Chondrocyte (in vitro differentiated cells): Measurements from ENCODE around the gene GAL3ST2. TPM values are rescaled to one million over a fixed set of nuclear protein-coding genes. Genes with fewer than 3 reads are reported as not detected.
A peak's percentile ranks its signal among the peaks of the same experiment; 100 is the strongest.
"Not testable (repeated sequence)": the region's sequence is repeated elsewhere in the genome, so short reads cannot be mapped to it uniquely, and the experiment has no call there.

Source experiments
- DNase-seq: peaks from one replicate; pipeline ENCODE4 v3.0.0; 2021; ENCODE audit warnings: mixed read lengths, low spot score
- H3K27ac Mint-ChIP-seq: one replicate; pipeline ENCODE4 v1.8.0; 2021; ENCODE audit warnings: mild to moderate bottlenecking, moderate library complexity, mixed read lengths; ENCODE audit not compliant: unreplicated experiment
- H3K27me3 Mint-ChIP-seq: 2 replicates; pipeline ENCODE4 v1.8.0; 2021; ENCODE audit warnings: low read depth, mixed read lengths
- H3K36me3 Mint-ChIP-seq: 2 replicates; pipeline ENCODE4 v1.8.0; 2021; ENCODE audit warnings: low read depth, mixed read lengths
- H3K4me1 Mint-ChIP-seq: 2 replicates; pipeline ENCODE4 v1.8.0; 2021; ENCODE audit warnings: low read depth, mild to moderate bottlenecking, mixed read lengths
- H3K4me3 Mint-ChIP-seq: one replicate; pipeline ENCODE4 v1.8.0; 2021; ENCODE audit warnings: mild to moderate bottlenecking, moderate library complexity, mixed read lengths; ENCODE audit not compliant: unreplicated experiment
- H3K9me3 Mint-ChIP-seq: 2 replicates; pipeline ENCODE4 v1.8.0; 2021; ENCODE audit warnings: low read depth, mixed read lengths
- CTCF ChIP-seq: fragments of 200-600 bp; sonication (generic); IDR thresholded peaks from 2 replicates; pipeline ENCODE4 v1.5.0; 2021; ENCODE audit warnings: antibody characterized with exemption, mild to moderate bottlenecking, moderate library complexity
- total RNA-seq: library from RNA; stranded (reverse); gene quantifications from 3 replicates; pipeline ENCODE4 v1.2.1, GENCODE V29; 2021

GAL3ST2 gene
- total RNA-seq, 1 donor from 2014 or later, result 0.52 TPM

- DNase-seq, result no peak
- no peaks in the 10 kb centered on the region for H3K9me3 Mint-ChIP-seq
- no peak for TF ChIP-seq CTCF
- H3K36me3 Mint-ChIP-seq, result no peaks in the 10 kb centered on the region
- peaks cover 4% of the 10 kb centered on the region for H3K4me1 Mint-ChIP-seq
- no peak overlapping the region for H3K27ac Mint-ChIP-seq
- H3K27me3 Mint-ChIP-seq, result no peaks in the 10 kb centered on the region
- no peak overlapping the region for H3K4me3 Mint-ChIP-seq
Observed at GRCh38 chr2:241802421-241803318, 26.0 kb downstream of the GAL3ST2 start.

GRCh38 chr2:241803387-241804325 lies 27.0 kb downstream of the GAL3ST2 start:
- peak; percentile 89 for DNase-seq
- H3K9me3 Mint-ChIP-seq, result no peaks in the 10 kb centered on the region
- no peaks in the 10 kb centered on the region for H3K36me3 Mint-ChIP-seq
- no peak overlapping the region for H3K27ac Mint-ChIP-seq
- H3K4me1 Mint-ChIP-seq, result peaks cover 9% of the 10 kb centered on the region
- no peaks in the 10 kb centered on the region for H3K27me3 Mint-ChIP-seq
- H3K4me3 Mint-ChIP-seq, result peak overlapping the region; percentile 58
- no peak for TF ChIP-seq CTCF

GRCh38 chr2:241804326-241805229 lies 28.0 kb downstream of the GAL3ST2 start:
- Mint-ChIP-seq H3K27me3 (no peaks in the 10 kb centered on the region), H3K4me1 (peaks cover 9% of the 10 kb centered on the region), H3K9me3 (no peaks in the 10 kb centered on the region), H3K36me3 (no peaks in the 10 kb centered on the region), H3K4me3 (peak overlapping the region; percentile 58), H3K27ac (peak overlapping the region; percentile 8)
- DNase-seq, result peak; percentile 84
- no peak for TF ChIP-seq CTCF

GRCh38 chr2:241806217-241806616 lies 29.6 kb downstream of the GAL3ST2 start:
- H3K27ac Mint-ChIP-seq, H3K9me3 Mint-ChIP-seq, H3K4me1 Mint-ChIP-seq, DNase-seq, H3K36me3 Mint-ChIP-seq, H3K4me3 Mint-ChIP-seq, H3K27me3 Mint-ChIP-seq: not testable (repeated sequence)

GRCh38 chr2:241808051-241808720 lies 31.6 kb downstream of the GAL3ST2 start:
- Mint-ChIP-seq H3K4me3 (no peak overlapping the region), H3K27me3 (no peaks in the 10 kb centered on the region), H3K27ac (no peak overlapping the region)

More at GRCh38 chr2:241808051-241808720, 31.6 kb downstream of the GAL3ST2 start:
- Mint-ChIP-seq H3K4me1 (peaks cover 9% of the 10 kb centered on the region), H3K9me3 (no peaks in the 10 kb centered on the region), H3K36me3 (no peaks in the 10 kb centered on the region)
- DNase-seq, result no peak
- TF ChIP-seq CTCF, result no peak
